A549 (cell line): ENCODE measurements around the gene SHISA6. TPM values are rescaled to one million over a fixed set of nuclear protein-coding genes. Genes with fewer than 3 reads are reported as not detected.

Source experiments
- ATAC-seq, 2 experiments: fragments of 200-7000 bp in 1 of 2; fragments of >200 bp in 1 of 2; cut with Nextera tagmentation in 1 of 2; cut with Tn5 transposase in 1 of 2; 3 replicates each; pipeline versions ENCODE4 v1.8.0 to v1.9.1; 2018 to 2020; ENCODE audit warnings: mild to moderate bottlenecking in 1 of 2, moderate library complexity in 1 of 2
- CTCF ChIA-PET: fragments of 300-600 bp; sonication (Branson Sonifier 250); formaldehyde crosslinking; extraction: SDS; loops from one replicate; lab custom pipeline; 2021; ENCODE audit warnings: antibody characterized with exemption, inconsistent platforms; lab: Yijun Ruan, JAX
- POLR2A ChIA-PET: fragments of 350-600 bp; formaldehyde crosslinking; extraction: SDS; loops from one replicate; lab custom pipeline; 2021; ENCODE audit warnings: antibody characterized with exemption, inconsistent platforms; lab: Yijun Ruan, JAX
- DNase-seq, 2 experiments: peaks; one replicate each; pipeline versions ENCODE4 v3.0.0 to v3.0.0-alpha.2; 2011 to 2016; ENCODE audit warnings: low read depth in 1 of 2, low spot score in 1 of 2
- FAIRE-seq: peaks from 2 replicates; lab custom pipeline; 2011; peaks lifted over from hg19 to GRCh38; lab: Jason Lieb, UNC
- H3K27ac ChIP-seq, 2 experiments: fragments of >200 bp; sonication (Bioruptor Twin); formaldehyde crosslinking; 3 replicates each; pipeline ENCODE4 v1.5.1; 2016 to 2017
- H3K4me1 ChIP-seq: fragments of >200 bp; sonication (Bioruptor Twin); formaldehyde crosslinking; 3 replicates; pipeline ENCODE4 v1.6.1; 2016
- H3K4me2 ChIP-seq: fragments of >200 bp; sonication (Bioruptor Twin); formaldehyde crosslinking; 3 replicates; pipeline ENCODE4 v1.6.1; 2016
- H3K4me3 ChIP-seq: fragments of >200 bp; sonication (Bioruptor Twin); formaldehyde crosslinking; 3 replicates; pipeline ENCODE4 v1.5.1; 2016
- H3K9me3 ChIP-seq: fragments of >200 bp; sonication (Bioruptor Twin); formaldehyde crosslinking; 3 replicates; pipeline ENCODE4 v1.6.1; 2016
- BHLHE40 ChIP-seq: IDR thresholded peaks from 2 replicates; pipeline ENCODE4 v1.6.1; 2012; ENCODE audit warnings: low read depth, low read length, inconsistent platforms
- CHD4 ChIP-seq: fragments of 200-600 bp; sonication (generic); IDR thresholded peaks from 2 replicates; pipeline ENCODE4 v1.6.1; 2016; ENCODE audit warnings: antibody characterized with exemption, mild to moderate bottlenecking, borderline replicate concordance
- FOSB ChIP-seq: fragments of 250-450 bp; sonication (Bioruptor Pico); IDR thresholded peaks from 2 replicates; pipeline ENCODE4 v1.5.0; 2020; ENCODE audit warnings: mild to moderate bottlenecking, moderate library complexity
- HOXB13 ChIP-seq: fragments of 250-450 bp; sonication (Bioruptor Pico); IDR thresholded peaks from 2 replicates; pipeline ENCODE4 v1.5.0; 2020; ENCODE audit warnings: low read depth, mild to moderate bottlenecking, moderate library complexity
- JUN ChIP-seq, 2 experiments: fragments of >200 bp; sonication (Bioruptor Twin); formaldehyde crosslinking; IDR thresholded peaks; 2 replicates in 1 of 2; 3 replicates in 1 of 2; pipeline ENCODE4 v1.6.1; 2016 to 2017
- KDM1A ChIP-seq: fragments of 200-600 bp; sonication (generic); IDR thresholded peaks from 2 replicates; pipeline ENCODE4 v1.6.1; 2016; ENCODE audit warnings: low read depth, mild to moderate bottlenecking
- KDM5A ChIP-seq: fragments of 200-600 bp; sonication (generic); IDR thresholded peaks from 2 replicates; pipeline ENCODE4 v1.6.1; 2016; ENCODE audit warnings: antibody characterized with exemption, mild to moderate bottlenecking
- MAFK ChIP-seq: fragments of 450-650 bp; IDR thresholded peaks from 2 replicates; pipeline ENCODE4 v1.6.1; 2014; ENCODE audit not compliant: partially characterized antibody
- MYC ChIP-seq: IDR thresholded peaks from 2 replicates; pipeline ENCODE4 v1.6.1; 2012; ENCODE audit warnings: mild to moderate bottlenecking, inconsistent platforms, low read length, improper control_type of control experiment, borderline replicate concordance
- NR3C1 ChIP-seq: fragments of >200 bp; sonication (Bioruptor Twin); formaldehyde crosslinking; IDR thresholded peaks from 3 replicates; pipeline ENCODE4 v1.6.1; 2017
- POLR2A ChIP-seq: IDR thresholded peaks from 2 replicates; pipeline ENCODE4 v1.6.1; 2012; ENCODE audit warnings: mild to moderate bottlenecking, low read length
- RAD21 ChIP-seq, 2 experiments: fragments of >200 bp in 1 of 2; sonication (Bioruptor Twin) in 1 of 2; formaldehyde crosslinking in 1 of 2; IDR thresholded peaks in 1 of 2; conservative IDR thresholded peaks in 1 of 2; 2 replicates in 1 of 2; 3 replicates in 1 of 2; pipeline ENCODE4 v1.6.1; 2012 to 2018; ENCODE audit warnings: inconsistent platforms in 1 of 2
- RARB ChIP-seq: fragments of 250-450 bp; sonication (Bioruptor Pico); IDR thresholded peaks from 2 replicates; pipeline ENCODE4 v1.8.0; 2021; ENCODE audit warnings: mild to moderate bottlenecking, moderate library complexity
- ZFP36 ChIP-seq: fragments of 450-650 bp; IDR thresholded peaks from 2 replicates; pipeline ENCODE4 v1.6.1; 2014; ENCODE audit warnings: borderline replicate concordance; ENCODE audit not compliant: partially characterized antibody
- WGBS: methylation state at CpG from one replicate; pipeline ENCODE4 v1.1.6; 2017; ENCODE audit errors: missing lambda C conversion rate; 5-methylcytosine and 5-hydroxymethylcytosine counted together
- polyA plus RNA-seq, 4 experiments: library from polyadenylated mRNA; depleted of rRNA in 3 of 4; stranded (reverse); fragments of >200 nt; fragmentation: RNase III in 1 of 4; extraction: RNeasy Plus Mini Kit Qiagen cat#74134 plus additional on column Dnase treatment in 1 of 4; gene quantifications; 2 replicates in 3 of 4; 3 replicates in 1 of 4; pipeline ENCODE4 v1.2.3, GENCODE V29; 2011 to 2017
- TF ChIP-seq, protein P1 (sequence below): fragments of 150-350 bp; IDR thresholded peaks from 2 replicates; pipeline ENCODE4 v1.6.1; 2014; ENCODE audit warnings: low read depth, mild to moderate bottlenecking, low read length
- TF ChIP-seq, protein P2 (sequence below): IDR thresholded peaks from 2 replicates; pipeline ENCODE4 v1.6.1; 2012
- TF ChIP-seq, protein P3 (sequence below): IDR thresholded peaks from 2 replicates; pipeline ENCODE4 v1.6.1; 2012
- TF ChIP-seq, protein P4 (sequence below): fragments of 250-450 bp; sonication (Bioruptor Pico); IDR thresholded peaks from 2 replicates; pipeline ENCODE4 v1.5.0; 2021; ENCODE audit warnings: mild to moderate bottlenecking, moderate library complexity, borderline replicate concordance

Gene SHISA6
- polyA plus RNA-seq, 2 of the 4 experiments (the other 2 are of a cell fraction), result not detected

DNA sequence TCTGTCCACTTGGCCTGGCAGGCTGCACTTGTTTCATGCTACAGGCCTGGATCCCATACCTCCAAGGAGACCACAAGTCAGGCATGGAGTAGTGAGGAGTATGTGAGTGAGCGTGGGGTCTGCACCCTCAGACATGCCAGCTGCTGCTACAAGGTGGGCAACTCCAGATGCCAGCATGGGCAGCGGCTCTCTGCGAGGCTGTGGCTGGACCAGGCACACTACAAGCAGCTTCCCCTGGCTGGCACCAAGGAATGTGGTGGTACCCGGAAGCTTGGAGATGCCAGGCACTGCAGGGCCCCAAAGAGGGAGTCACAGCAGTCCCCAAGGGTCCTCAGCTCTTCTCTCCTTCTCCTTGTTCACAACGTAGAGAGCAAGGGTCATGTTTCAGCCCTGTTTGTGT is 341.2 kb downstream of the SHISA6 start:
- H3K4me2 ChIP-seq, result no peak overlapping the region
- no peaks in the 10 kb centered on the region for H3K9me3 ChIP-seq
- ATAC-seq, result no peak
- no peak overlapping the region for H3K4me3 ChIP-seq
- no peaks in the 10 kb centered on the region for H3K4me1 ChIP-seq
- no peak overlapping the region for H3K27ac ChIP-seq
- FAIRE-seq, result no peak
- DNase-seq, result no peak
- 8% methylated on average over 5 of the region's 5 CpGs for WGBS
- TF ChIP-seq MYC, result no peak
- no peak for TF ChIP-seq CHD4
- no peak for TF ChIP-seq JUN (IDR thresholded peaks at IDR 0.05)
- TF ChIP-seq RARB (CRISPR knock-in tag), result no peak
- no peak for TF ChIP-seq KDM5A
- no peak for TF ChIP-seq BHLHE40
- CTCF ChIA-PET, result no interaction called here
- POLR2A ChIA-PET, result no interaction called here

DNA sequence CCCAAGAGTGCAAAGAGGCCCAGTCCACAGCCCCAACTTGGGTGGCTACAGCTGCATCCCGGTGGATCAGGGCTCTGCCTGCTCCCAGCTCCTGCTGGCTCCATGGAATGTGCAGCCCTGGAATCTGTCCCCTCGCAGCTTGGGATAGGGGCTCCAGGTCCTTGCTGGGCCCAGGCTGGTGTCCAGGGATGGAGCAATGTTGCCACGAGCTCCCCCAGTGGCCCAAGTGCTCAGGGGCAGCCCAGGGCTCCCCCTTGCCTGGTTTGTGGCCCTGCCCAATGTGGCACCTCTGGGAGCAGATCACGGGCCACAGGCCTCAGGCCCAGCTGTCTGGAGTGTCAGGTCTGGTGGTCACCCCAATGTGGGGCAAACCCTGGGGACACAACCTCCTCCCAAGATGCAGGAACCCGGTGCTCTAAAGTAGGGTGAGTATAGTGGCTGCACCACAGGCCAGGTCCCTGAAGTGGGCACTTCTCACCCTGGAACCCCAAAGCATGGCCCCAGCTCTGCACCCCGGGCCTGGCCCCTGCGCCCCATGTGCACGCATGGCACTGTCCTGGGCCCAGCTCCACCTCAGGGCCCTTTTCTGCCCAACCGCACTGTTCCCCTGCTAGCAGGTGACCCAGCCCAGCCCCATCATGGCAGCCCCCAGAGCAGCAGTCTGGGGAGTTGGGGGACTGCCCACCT is 342.4 kb downstream of the SHISA6 start:
- CTCF ChIA-PET, result no interaction called here
- FAIRE-seq, result no peak
- H3K4me2 ChIP-seq, result no peak overlapping the region
- H3K27ac ChIP-seq, result no peak overlapping the region
- H3K9me3 ChIP-seq, result no peaks in the 10 kb centered on the region
- H3K4me1 ChIP-seq, result no peaks in the 10 kb centered on the region
- TF ChIP-seq KDM1A (no peak), CHD4 (no peak), HOXB13 (CRISPR knock-in tag) (no peak), ZFP36 (no peak), POLR2A (no peak), FOSB (no peak), MAFK (no peak), MYC (no peak), RAD21 (conservative IDR thresholded peaks at IDR 0.05 in 1 of 2, IDR thresholded peaks at IDR 0.05 in 1 of 2) (no peak)
- TF ChIP-seq, protein P1, sequence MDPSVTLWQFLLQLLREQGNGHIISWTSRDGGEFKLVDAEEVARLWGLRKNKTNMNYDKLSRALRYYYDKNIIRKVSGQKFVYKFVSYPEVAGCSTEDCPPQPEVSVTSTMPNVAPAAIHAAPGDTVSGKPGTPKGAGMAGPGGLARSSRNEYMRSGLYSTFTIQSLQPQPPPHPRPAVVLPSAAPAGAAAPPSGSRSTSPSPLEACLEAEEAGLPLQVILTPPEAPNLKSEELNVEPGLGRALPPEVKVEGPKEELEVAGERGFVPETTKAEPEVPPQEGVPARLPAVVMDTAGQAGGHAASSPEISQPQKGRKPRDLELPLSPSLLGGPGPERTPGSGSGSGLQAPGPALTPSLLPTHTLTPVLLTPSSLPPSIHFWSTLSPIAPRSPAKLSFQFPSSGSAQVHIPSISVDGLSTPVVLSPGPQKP, result no peak
- TF ChIP-seq, protein P2, sequence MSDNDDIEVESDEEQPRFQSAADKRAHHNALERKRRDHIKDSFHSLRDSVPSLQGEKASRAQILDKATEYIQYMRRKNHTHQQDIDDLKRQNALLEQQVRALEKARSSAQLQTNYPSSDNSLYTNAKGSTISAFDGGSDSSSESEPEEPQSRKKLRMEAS, result no peak
- TF ChIP-seq, protein P3, sequence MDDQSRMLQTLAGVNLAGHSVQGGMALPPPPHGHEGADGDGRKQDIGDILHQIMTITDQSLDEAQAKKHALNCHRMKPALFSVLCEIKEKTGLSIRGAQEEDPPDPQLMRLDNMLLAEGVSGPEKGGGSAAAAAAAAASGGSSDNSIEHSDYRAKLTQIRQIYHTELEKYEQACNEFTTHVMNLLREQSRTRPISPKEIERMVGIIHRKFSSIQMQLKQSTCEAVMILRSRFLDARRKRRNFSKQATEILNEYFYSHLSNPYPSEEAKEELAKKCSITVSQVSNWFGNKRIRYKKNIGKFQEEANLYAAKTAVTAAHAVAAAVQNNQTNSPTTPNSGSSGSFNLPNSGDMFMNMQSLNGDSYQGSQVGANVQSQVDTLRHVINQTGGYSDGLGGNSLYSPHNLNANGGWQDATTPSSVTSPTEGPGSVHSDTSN, result no peak
- POLR2A ChIA-PET, result no interaction called here
- no peak for DNase-seq
- no peak overlapping the region for H3K4me3 ChIP-seq
- no peak for ATAC-seq
- WGBS, result 36% methylated on average over 2 of the region's 9 CpGs

DNA sequence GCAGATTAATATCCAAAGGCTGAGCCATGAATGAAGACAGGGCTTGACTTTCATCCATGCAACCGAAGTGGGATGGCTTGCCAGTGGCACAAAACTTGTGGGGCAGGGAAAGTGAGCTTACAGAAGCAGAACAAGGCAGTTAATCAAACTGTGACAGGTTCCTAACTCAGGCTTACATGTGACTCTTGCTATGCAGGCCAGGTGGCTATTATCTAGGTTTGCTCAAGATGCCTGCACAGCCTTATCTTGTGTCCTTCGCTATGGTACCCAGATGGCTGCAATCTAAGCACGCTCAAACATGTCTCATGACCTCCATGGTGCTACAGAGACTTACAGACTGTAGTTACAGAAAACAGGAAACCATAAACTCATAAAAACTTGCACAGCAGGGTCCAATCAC is 348.7 kb downstream of the SHISA6 start:
- DNase-seq, result no peak
- H3K4me2 ChIP-seq, result no peak overlapping the region
- no peak for ATAC-seq
- H3K9me3 ChIP-seq, result no peaks in the 10 kb centered on the region
- FAIRE-seq, result no peak
- TF ChIP-seq ZFP36, result no peak
- TF ChIP-seq KDM5A, result no peak
- TF ChIP-seq, protein P4, sequence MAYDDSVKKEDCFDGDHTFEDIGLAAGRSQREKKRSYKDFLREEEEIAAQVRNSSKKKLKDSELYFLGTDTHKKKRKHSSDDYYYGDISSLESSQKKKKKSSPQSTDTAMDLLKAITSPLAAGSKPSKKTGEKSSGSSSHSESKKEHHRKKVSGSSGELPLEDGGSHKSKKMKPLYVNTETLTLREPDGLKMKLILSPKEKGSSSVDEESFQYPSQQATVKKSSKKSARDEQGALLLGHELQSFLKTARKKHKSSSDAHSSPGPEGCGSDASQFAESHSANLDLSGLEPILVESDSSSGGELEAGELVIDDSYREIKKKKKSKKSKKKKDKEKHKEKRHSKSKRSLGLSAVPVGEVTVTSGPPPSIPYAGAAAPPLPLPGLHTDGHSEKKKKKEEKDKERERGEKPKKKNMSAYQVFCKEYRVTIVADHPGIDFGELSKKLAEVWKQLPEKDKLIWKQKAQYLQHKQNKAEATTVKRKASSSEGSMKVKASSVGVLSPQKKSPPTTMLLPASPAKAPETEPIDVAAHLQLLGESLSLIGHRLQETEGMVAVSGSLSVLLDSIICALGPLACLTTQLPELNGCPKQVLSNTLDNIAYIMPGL (CRISPR knock-in tag), result no peak
- TF ChIP-seq NR3C1, result no peak
- CTCF ChIA-PET, result no interaction called here
- no peak overlapping the region for H3K4me3 ChIP-seq
- H3K27ac ChIP-seq, result no peak overlapping the region
- H3K4me1 ChIP-seq, result no peaks in the 10 kb centered on the region
- POLR2A ChIA-PET, result no interaction called here
- 0% methylated on average over 3 of the region's 3 CpGs for WGBS
